ENCODE measurements around the gene TSC2.

Gene TSC2

DNA sequence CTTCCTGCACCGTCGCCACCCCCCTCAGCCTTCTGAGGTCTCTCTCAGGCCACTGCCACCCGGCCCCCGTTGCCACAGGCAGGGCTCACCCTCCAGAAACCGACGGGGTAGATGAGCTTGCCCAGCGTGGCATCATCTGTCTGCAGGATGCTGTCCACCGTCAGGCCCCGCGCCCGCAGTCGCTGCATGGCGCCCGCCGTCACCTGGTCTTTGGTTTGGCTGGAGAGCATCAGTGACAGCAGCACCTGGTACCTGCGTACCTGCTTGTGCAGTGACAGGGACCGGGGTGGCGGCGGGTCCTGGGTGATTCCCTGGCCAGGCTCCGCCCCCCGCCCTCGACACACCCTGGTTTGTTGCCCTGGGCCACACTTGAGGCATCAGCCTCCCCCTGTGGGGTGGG lies 3.2 kb upstream of the TSC2 start:
- DNase-seq: peak; percentile 78

DNA sequence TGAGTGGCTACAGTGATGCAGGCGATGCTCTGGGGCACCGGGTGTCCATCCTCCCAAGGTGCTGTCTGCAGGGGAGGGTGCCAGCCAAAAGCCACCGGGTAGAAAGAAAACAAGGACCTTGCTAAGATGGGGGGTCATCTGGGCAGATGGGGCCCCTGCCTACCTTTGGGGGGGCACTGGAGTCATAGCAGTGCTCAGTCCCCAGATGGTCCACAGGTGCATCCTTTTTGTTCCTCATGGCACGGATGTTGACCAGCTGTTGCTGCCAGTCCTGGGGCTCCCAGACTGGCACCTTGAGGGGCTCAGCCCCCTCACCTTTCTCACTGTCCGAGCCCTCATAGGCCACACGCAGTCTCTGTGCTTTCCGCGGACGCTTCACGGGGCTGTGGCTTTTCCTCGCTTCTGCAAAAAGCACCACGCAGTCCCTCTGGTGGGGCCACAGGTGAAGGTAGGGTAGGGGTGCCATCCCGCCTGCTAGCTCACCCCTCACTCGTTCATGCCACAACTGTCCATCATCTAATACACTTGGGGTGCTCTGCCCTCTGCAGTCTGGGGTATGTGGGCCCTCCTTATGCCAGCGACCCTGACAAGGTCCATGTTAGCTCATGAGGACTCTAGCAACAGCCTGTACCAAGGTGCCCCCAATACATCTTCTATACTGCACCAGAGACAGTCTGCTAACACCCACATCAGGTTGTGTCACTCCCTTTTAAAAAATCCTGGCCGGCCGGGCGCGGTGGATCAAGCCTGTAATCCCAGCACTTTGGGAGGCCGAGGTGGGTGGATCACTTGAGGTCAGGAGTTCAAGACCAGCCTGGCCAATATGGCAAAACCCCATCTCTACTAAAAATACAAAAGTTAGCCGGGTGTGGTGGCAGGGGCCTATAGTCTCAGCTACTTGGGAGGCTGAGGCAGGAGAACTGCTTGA lies 1.6 kb upstream of the TSC2 start:
- no peak for DNase-seq

DNA sequence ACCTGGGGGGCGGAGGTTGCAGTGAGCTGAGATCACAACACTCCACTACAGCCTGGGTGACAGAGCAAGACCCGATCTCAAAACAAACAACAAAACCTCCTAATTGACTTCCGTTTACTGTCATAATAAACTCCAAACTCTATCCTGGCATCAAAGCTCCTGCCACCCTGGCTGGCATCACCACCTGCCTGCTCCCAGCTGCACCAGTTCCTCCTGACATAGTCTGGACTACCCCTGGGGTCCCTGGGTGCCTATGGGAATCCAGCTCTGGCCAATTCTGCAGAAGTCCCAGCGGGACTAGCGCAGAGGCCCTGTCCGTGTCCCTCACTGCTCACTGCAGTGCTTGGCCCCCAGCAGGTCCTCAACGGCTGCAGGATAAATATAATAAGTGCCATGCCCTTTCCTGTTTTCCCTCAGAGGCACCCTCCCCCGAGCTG lies 874 bp upstream of the TSC2 start:
- DNase-seq: peak; percentile 83

DNA sequence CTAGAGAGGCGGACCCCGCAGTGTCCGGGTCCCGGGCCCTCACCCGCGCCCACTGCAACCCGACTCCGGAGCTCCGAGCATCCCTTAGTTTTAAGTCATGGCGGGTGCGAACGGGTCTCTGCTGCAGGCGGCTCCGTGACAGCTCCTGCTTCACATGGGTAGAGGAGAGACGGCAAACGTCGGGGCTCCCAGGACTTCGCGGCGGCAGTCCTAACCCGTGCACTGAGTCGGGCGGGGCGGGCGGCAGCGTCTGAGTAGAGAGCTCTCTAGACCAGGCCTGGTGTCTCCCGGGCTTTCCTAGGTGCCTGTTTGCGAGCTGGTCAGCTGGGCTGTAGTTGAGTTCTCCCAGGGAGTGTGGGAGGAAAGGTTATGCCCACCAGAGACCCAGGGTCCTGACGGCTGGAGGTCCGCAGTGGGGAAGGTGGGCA lies 345 bp downstream of the TSC2 start:
- DNase-seq: peak; percentile 56

DNA sequence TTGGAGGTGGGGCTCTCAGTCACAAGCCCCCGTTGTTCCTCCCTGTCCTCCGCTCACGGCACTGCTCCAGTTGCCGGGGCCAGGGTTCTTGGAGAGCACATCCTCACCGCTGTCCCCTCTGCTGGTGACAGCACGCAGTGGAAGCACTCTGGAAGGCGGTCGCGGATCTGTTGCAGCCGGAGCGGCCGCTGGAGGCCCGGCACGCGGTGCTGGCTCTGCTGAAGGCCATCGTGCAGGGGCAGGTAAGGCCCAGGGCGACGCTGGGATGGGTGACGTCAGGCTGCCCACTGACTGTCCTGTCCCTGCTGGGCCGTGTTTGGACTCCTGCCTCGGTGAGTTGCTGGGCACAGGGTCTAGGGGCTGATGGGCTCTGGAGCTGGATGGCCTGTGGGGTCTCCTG lies 5.4 kb downstream of the TSC2 start:
- no peak for DNase-seq

DNA sequence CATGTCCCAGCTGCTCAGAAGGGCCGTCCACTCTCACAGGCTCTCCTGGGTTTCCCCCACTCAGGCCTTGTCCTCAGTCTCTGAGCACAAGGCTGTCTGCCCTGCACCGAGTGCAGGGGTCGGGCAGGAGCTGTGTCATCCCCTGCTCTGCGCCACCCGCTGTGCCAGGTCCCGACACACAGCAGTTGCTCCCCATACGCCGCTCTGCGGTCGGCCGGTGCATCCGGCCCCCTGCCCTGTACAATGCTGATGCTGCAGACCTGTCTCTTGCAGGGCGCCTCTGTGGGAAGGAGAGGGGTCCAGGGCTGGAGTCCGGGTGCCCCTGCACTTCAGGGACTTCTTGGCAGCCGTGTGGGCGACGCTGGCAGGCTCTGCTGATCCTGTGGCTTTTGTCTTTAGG lies 6.1 kb downstream of the TSC2 start:
- DNase-seq: no peak

DNA sequence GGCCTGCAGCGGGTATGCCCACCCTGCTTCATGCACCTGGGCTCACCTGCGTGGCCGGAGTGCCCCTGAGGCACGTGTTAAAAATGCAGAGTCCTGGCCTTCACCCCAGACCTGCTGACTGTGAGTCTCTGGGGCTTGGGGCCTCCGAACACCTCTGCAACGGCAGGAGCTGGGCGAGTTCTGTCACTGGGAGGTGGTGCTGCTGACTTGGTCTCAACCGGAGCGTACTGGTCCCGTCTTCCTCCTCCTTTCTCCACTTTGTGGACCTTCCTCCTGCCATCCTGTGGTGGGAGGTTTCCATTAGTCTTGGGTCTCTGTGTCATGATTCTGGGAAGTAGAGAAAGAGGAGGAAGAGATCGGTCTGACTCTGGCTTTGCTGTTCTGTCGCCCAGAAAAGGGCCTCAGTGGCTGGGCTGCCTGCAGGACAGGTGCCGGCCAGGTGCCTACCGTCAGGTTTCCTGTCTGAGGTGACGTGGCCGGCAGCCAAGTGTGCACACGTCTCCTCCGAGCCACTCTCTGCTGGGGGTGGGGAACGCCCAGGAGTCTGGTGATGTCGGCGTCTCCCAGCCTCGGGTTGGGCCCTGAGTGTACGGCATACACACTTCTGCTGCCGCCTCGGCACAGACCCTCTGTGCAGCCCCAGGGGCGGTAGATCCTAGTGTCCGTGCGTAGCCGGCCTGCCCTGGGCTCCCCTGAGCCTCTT lies 6.9 kb downstream of the TSC2 start:
- DNase-seq: peak; percentile 96

DNA sequence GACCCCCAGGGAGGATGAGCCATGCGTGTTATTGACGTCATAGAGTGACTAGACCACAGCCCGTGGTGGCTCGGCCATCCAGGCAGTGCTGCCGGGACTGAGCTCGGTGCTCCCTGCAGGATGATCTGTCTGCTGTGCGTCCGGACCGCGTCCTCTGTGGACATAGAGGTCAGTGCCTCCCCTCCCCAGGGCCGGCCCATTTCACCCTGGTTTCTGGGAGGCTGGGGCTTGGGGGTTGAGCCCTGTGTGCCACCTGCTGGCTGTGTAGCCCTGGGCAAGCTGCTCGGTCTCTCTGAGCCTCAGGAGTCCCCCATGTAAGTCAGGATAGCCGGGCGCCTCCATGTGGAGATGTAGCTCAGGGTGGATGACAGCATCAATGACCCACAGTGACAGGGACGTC lies 8.3 kb downstream of the TSC2 start:
- DNase-seq: peak; percentile 41

DNA sequence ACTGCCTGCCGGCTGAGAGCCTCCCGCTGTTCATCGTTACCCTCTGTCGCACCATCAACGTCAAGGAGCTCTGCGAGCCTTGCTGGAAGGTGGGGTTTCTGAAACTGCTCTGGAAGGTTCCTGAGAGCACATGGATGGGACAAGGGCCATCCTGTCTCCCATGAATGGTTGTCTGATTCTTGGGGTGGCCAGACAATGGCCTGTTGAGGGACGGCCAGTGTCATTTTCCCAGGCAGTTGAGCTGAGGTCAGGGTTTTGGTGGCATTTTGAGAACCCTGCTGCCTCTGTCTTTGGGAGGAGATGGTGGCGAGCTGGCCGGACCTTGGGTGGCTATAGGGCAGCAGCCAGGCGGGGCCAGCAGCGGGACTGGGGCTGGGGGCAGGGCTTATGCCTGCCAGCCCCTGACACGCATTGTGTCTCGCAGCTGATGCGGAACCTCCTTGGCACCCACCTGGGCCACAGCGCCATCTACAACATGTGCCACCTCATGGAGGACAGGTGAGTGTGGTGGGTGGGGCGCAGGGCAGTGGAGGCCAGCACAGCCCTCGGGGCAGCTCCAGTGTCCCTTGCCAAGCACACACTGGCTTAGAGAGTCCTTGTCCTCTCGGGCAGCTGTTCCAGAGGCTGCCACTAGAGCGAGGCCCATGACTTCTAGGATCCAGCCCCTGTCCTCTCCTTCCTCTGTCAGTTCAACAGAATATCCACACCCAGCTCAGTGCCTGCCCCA lies 9.1 kb downstream of the TSC2 start:
- peak; percentile 69 for DNase-seq

DNA sequence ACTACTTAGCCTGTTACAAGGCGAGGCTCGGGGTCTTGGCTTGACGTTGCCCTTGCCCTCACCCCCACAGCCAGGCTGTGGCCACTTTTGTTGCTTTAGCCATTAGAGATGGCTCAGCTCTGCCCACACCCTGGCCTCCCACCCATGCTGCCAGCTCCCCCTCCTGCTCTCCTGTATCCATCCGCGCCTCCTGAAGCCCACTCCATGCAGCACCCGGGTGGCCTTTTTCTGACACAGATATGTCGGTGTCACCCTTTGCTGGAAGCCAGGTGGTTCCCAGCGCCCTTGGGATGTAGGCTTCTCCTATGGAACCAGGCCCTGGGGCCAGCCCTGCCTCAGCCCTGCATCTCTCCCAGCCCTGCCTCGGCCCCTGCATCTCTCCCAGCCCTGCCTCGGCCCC lies 9.7 kb downstream of the TSC2 start:
- no peak for DNase-seq

DNA sequence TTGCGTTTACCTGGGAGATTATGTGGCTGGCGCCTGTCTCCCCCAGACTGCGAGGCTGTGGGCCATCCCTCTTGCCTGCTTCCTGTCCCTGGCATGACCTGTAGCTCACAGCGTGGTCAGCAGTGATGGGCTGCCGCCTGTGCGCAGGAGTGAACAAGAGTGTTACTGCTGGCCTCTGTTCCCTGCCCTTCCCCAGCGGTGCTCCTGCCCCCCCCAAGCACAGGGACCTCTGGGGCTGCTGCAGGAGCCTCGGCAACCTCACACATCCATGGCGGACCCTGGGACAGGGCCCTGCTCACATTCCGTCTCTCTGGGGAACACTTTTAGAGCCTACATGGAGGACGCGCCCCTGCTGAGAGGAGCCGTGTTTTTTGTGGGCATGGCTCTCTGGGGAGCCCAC lies 10.6 kb downstream of the TSC2 start:
- no peak for DNase-seq

DNA sequence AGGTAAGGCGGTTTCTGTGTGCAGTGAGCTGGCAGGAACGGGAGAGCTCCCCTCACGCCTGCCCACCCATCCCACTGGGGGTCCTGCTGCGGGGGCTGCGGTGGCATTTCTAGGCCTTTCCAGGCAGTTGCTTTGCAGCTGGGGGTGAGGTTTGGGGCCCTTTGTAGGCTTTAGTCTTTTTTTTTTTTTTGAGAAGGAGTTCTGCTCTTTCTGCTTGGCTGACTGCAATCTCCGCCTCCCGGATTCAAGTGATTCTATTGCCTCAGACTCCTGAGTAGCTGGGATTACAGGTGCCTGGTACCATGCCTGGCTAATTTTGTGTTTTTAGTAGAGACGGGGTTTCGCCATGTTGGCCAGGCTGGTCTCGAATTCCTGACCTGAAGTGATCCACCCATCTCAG lies 11.1 kb downstream of the TSC2 start:
- DNase-seq: no peak

DNA sequence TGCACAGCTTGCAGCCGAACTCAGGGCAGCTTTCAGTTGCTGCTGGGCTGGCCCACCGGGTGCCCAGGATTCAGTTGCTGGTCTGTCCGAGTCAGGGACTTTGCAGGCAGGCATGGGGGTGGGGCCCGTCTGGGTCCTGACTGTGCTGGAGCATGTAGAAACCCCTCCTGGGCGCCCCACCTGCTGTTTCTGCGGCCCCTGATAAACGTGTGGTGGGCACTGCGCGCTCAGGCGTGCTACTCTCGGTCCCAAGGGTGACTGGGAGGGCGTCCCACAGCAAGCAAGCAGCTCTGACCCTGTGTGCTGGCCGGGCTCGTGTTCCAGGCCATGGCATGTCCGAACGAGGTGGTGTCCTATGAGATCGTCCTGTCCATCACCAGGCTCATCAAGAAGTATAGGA lies 12.6 kb downstream of the TSC2 start:
- no peak for DNase-seq

DNA sequence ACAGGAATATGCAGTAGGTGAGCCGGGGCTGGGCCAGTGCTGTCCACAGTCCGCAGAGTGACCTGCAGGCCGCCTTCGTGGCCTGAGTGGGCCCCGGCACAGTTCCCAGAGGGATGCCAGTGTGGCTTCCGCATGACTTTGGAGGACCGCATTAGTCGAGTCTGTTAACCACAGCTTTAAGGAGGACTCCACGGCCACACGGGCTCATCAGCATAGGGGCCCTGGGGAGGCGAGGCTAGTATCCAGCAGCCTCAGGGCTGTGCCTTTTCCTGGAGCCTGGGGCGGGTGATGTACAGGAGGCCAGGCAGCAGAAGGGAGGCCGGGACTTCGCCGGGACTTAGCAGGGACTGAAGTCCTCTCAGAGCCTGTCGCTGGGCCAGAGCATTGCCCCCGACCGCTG lies 13.2 kb downstream of the TSC2 start:
- DNase-seq: no peak

DNA sequence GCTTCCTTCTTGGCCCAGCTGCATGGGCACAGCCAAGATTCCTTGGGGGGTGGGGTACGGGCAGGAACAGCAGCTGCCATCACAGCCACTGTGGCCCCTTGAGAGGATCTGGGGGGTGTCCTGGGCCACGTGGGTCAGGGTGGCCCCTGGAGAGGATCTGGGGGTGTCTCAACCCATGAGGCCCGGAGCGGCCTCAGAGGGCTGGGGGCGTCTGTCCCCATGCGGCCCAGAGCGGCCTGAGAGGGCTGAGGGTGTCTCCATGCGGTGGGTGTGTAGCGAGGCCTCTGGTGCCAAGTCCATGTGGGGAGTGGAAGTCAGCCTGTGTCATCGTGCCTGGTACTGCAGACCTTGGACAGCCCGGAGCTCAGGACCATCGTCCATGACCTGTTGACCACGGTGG lies 13.7 kb downstream of the TSC2 start:
- DNase-seq: no peak

DNA sequence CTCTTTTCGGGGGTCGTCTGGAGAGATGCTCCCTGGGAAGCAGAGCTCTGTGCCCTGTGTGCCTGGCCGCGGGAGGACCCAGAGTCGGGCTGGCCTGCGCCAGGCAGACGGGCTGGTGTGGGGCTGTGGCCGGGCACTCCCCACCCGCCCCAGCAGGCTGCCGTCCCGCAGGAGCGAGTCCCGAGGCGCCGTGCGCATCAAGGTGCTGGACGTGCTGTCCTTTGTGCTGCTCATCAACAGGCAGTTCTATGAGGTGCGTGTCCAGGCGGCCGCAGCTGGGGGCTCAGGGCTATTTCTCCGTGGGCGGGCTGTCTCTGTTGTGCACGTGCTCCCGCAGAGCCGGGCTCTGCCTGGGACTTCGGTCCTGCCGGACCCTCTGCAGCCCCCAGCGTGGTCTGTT lies 15.0 kb downstream of the TSC2 start:
- DNase-seq: no peak

DNA sequence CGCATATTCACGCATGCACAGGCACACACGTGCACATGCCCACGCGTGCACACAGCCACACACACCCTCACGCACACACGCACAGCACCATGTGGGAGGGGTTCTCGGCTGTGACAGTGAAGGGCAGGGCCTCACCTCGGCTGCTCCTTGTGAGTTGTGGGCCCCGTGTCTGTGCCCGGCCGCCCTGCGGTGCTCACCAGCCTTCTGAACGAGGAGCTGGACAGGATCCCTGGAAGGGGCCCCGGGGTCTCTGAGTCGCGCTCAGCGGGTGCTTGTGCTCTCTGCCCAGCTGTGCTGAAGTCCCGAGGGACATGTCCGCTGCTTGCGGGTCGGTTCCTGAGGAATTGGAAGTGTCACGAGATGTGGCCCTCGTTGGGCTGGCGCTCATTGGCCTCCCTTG lies 16.1 kb downstream of the TSC2 start:
- DNase-seq: no peak

DNA sequence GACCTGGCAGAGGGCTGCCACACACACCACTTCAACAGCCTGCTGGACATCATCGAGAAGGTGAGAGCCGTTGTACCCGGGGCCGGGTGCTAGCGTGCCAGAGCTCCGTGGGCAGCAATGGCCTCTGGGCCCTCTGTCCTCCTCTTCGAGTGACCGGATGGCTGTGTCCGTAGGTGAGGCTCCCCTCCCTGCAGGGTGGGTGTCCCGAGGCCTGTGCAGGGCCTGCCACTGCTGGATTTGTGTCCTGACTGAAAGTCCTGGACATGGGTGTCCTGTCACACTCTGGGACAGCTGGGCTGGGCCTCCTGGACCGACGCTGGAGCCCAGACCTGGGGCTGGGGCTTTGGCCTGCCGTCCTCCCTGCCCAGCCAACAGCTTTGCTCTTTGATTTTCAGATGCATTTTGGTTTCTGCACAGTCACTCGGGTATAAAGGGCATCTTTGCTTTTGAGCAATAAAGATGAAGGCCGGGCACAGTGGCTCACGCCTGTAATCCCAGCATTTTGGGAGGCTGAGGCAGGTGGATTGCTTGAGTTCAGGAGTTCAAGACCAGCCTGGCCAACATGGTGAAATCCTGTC lies 16.7 kb downstream of the TSC2 start:
- no peak for DNase-seq

DNA sequence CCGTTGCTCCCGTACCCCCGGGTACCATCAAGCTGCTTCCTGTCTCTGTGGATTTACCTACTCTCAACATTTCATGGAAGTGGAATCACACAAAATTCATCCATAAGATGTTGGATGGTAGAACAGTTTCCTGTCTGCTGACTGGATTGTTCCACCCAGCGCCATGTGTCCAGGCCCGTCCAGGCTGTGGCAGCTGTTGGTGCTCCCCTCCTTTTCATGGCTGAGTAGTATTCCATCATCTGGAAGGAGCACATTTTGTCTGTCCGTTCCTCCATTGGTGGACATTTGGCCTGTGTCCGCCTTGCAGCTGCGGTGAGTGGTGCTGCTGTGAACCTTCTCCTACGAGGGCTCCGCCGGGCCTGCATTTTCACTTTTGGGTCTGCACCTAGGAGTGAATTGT lies 18.4 kb downstream of the TSC2 start:
- no peak for DNase-seq

DNA sequence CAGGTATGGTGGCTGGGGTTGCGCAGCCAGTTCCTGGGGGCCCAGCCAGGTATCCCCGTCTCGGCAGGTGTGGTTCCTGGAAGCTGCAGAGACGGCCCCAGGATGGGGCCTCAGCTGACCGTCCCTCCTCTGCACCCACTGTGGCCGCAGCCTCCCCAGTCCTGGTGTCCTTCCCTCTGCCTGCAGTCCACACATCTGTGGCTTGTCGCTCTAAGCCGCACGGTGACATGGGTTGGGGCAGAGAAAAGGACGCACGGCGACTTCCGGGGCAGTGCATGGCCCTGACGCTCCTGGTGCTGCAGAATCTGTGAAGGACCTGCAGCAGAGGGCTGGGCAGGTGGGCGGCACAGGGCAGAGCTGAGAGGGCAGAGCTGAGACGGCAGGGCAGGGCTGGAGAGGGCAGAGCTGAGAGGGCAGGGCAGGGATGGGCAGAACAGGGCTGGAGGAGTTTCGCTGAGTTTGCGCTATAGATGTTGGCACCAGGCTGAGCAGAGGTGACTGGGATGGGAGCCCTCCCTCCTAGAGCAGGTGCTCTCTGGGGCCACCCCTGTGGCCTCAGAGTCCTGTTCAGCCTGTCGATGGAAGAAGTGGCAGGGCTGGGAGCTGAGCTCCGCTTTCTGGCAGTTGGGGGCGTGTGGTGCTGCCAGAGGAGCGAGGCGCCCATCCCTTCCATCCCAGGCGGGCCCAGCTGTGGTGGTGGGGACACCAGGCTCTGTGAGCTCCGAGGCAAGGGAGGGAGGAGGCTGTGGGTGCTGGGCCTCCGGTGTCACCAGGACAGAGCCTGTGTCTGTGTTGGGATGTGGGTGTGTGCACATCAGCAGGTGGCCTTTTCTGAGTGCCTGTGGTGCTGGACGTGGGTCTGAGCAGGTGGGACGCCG lies 23.0 kb downstream of the TSC2 start:
- no peak for DNase-seq

DNA sequence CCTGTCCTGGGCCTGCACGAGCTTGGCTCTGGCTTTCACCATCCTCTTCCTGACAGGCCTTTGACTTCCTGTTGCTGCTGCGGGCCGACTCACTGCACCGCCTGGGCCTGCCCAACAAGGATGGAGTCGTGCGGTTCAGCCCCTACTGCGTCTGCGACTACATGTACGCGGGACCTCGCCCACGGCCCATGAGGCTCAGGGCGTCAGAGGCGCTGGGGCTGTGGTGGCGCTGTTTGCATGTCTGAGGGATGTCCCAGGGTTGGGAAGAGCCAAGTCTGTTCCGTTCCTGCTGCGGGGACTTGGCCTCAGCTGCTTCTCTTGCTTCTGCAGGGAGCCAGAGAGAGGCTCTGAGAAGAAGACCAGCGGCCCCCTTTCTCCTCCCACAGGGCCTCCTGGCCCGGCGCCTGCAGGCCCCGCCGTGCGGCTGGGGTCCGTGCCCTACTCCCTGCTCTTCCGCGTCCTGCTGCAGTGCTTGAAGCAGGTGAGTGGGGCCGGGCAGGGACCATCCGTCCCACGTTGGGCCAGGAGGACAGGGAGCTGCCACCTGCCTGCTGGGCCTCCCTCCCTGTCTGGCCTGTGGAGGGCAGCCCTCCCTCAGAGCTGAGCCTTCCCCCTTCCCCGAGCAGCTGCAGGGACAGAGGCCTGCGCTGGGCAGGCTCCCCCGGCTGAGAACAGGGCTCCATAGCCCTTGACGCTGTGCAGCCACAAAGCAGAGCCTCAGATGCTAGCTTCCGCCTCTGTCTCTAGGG lies 23.8 kb downstream of the TSC2 start:
- DNase-seq: no peak

DNA sequence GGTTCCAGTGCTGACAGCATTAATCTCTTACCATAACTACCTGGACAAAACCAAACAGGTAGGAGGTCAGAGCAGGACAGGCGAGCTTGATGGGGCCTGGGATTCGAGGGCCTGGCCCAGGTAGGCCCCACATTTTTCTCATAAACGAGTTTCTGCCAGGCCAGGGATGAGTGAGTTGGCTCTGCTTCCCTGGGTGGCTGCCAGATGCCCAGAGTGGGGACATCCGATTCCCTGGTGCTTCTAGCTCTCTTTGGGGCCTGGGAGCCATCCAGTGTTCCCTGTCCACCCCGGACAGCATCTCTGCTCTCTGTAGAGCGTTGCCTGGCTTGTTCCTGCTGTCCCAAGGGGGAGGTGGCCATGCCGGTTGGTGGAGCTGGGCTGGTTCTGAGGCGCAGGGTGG lies 25.1 kb downstream of the TSC2 start:
- DNase-seq: no peak
